Measurements from ENCODE around the gene HUS1B. TPM values are rescaled to one million over a fixed set of nuclear protein-coding genes. Genes with fewer than 3 reads are reported as not detected.

HUS1B gene
- total and polyA plus RNA-seq, 2 of the 8 experiments (the other 6 are each of a cell fraction or from before 2014, with no cell fraction given), result 0.48 to 1.1 TPM

- no peak overlapping the region for H3K23ac ChIP-seq (ENCODE audit: insufficient read length)
- no peak overlapping the region for H2BK120ac ChIP-seq (replicated peaks; ENCODE audit: low read depth, low read length)
- no peaks in the 10 kb centered on the region for H4K20me1 ChIP-seq (replicated peaks in 1 of 2; ENCODE audit: control insufficient read depth in 1 of 2, insufficient read depth in 2 of 2, low read length in 2 of 2)
- WGBS, 2 experiments (ENCODE audit: extremely low coverage in 1 of 2, insufficient coverage in 1 of 2, insufficient read length in 1 of 2, insufficient replicate concordance in 2 of 2, low coverage in 1 of 2, low lambda C conversion rate in 2 of 2, missing lambda C conversion rate in 1 of 2), result 86% methylated on average over 11 of the region's 11 CpGs; no CpG with 5 or more reads in 1 of the 2 experiments
- H3K23me2 ChIP-seq (ENCODE audit: low read depth, low read length), result no peaks in the 10 kb centered on the region
- no peak overlapping the region for H3K14ac ChIP-seq (ENCODE audit: insufficient read length)
- TF ChIP-seq YY1 (IDR thresholded peaks at IDR 0.05; ENCODE audit: low read depth, low read length), result peak; percentile 71
- peak; percentile 67 to 74 for TF ChIP-seq RAD21 (IDR thresholded peaks at IDR 0.05 in 1 of 2, conservative IDR thresholded peaks at IDR 0.05 in 1 of 2; ENCODE audit: low read depth in 2 of 2, low read length in 2 of 2)
- TF ChIP-seq CEBPB (IDR thresholded peaks at IDR 0.05; ENCODE audit: low read depth, low read length), result no peak
- TF ChIP-seq BRCA1 (IDR thresholded peaks at IDR 0.05; ENCODE audit: low read depth, low read length), result no peak
- no peak for TF ChIP-seq BCL11A (IDR thresholded peaks at IDR 0.05; ENCODE audit: low read depth in 2 of 2, low read length in 2 of 2)
- no peak for TF ChIP-seq SUZ12 (IDR thresholded peaks at IDR 0.05; ENCODE audit: low read length)
- TF ChIP-seq CTCF (IDR thresholded peaks at IDR 0.05; ENCODE audit: control extremely low read depth in 1 of 3, insufficient read depth in 1 of 3, low read depth in 1 of 3, low read length in 3 of 3), result peak; percentile 55 to 70 (median 63)
- TF ChIP-seq EGR1 (IDR thresholded peaks at IDR 0.05; ENCODE audit: borderline replicate concordance, low read depth, low read length), result no peak
- peaks cover 0 to 14% (median 3%) of the 10 kb centered on the region in 4 experiments; a peak in 4 of 8 replicates for H3K36me3 ChIP-seq (ENCODE audit: control insufficient read depth in 2 of 4, insufficient read depth in 4 of 4, low read length in 3 of 4)
- H3K4ac ChIP-seq (replicated peaks; ENCODE audit: insufficient read length, low read depth, low read length), result no peak overlapping the region
- H3K9me3 ChIP-seq (ENCODE audit: insufficient read depth in 2 of 2, low read depth in 1 of 2, low read length in 1 of 2), result no peaks in the 10 kb centered on the region
- no peak overlapping the region for H3K18ac ChIP-seq (ENCODE audit: extremely low read depth, low read length)
- no peaks in the 10 kb centered on the region; a peak in 1 of 7 replicates for H3K4me1 ChIP-seq (replicated peaks in 1 of 4; ENCODE audit: control insufficient read depth in 3 of 4, insufficient read depth in 4 of 4, low read length in 3 of 4)
- no peak overlapping the region for H3K4me2 ChIP-seq (ENCODE audit: insufficient read depth in 1 of 2, low read depth in 2 of 2, low read length in 2 of 2)
- ChIA-PET CTCF (ENCODE audit: partially characterized antibody) (interaction anchor here (0.6 to 2.1 kb wide), 14 partner anchors 25 to 146 kb away, joined by 3 to 7 read pairs (median 4); no protein-coding TSS in a partner anchor), POLR2A (ENCODE audit: partially characterized antibody) (interaction anchor here (0.9 to 1.0 kb wide), 2 partner anchors 63 to 75 kb away, joined by 3 to 4 read pairs; no protein-coding TSS in a partner anchor)
- H2AFZ ChIP-seq (ENCODE audit: low read length), result no peak overlapping the region
- FAIRE-seq (peak; percentile 58), DNase-seq (ENCODE audit: low read depth in 1 of 2, low spot score in 2 of 2) (peak in 1 of 2 experiments; percentile 63)
- H2BK12ac ChIP-seq (ENCODE audit: low read depth, low read length), result no peak overlapping the region
- H4K8ac ChIP-seq (ENCODE audit: extremely low read depth, insufficient read depth, low read length), result no peak overlapping the region
- no peak overlapping the region for H2AK5ac ChIP-seq (ENCODE audit: low read depth, low read length)
- no peak overlapping the region for H4K5ac ChIP-seq (ENCODE audit: insufficient read length, low read depth, low read length)
- H2BK20ac ChIP-seq (ENCODE audit: low read length), result no peak overlapping the region
- H3K27ac ChIP-seq (ENCODE audit: low read depth, low read length), result no peak overlapping the region
- peaks cover 6% of the 10 kb centered on the region; the same call in 1 of the 2 replicates for H3K79me1 ChIP-seq (ENCODE audit: low read depth, low read length)
- H2BK15ac ChIP-seq (ENCODE audit: low read length), result no peak overlapping the region
- H3K27me3 ChIP-seq (replicated peaks in 1 of 4; ENCODE audit: control insufficient read depth in 3 of 4, extremely low read depth in 1 of 4, insufficient read depth in 3 of 4, low read length in 3 of 4), result no peaks in the 10 kb centered on the region
- H2BK5ac ChIP-seq (ENCODE audit: low read depth, low read length), result no peak overlapping the region
- no peak overlapping the region for H3K9ac ChIP-seq (replicated peaks in 1 of 4; ENCODE audit: extremely low read depth in 1 of 4, low read depth in 3 of 4, low read length in 3 of 4)
- no peaks in the 10 kb centered on the region for H3K79me2 ChIP-seq (ENCODE audit: control insufficient read depth in 1 of 2, insufficient read depth in 2 of 2, low read length in 2 of 2)
- H4K91ac ChIP-seq (replicated peaks; ENCODE audit: insufficient read length, low read length), result no peak overlapping the region
- no peak overlapping the region for H3K56ac ChIP-seq (replicated peaks; ENCODE audit: insufficient read length, low read depth, low read length)
- no peak overlapping the region for H3K4me3 ChIP-seq (ENCODE audit: extremely low read depth in 1 of 4, insufficient read depth in 2 of 4, low read depth in 3 of 4, low read length in 4 of 4)
Observed at GRCh38 chr6:617456-618100, 39.3 kb downstream of the HUS1B start.
